Liver (tissue), 9 donors: ENCODE data around the gene S1PR1. TPM values are rescaled to one million over a fixed set of nuclear protein-coding genes. Genes with fewer than 3 reads are reported as not detected.
"Not testable (repeated sequence)": the region's sequence is repeated elsewhere in the genome, so short reads cannot be mapped to it uniquely, and the experiment has no call there.

Experiments
- DNase-seq: peaks from one replicate; pipeline ENCODE4 v3.0.0-alpha.2; 2017; ENCODE audit warnings: low spot score
- H3K27ac ChIP-seq, 2 donors: one replicate each; pipeline ENCODE4 v1.7.0; 2013; ENCODE audit warnings: inconsistent platforms in 2 of 2, low read length in 2 of 2, control low read depth in 1 of 2, low read depth in 1 of 2, mild to moderate bottlenecking in 1 of 2
- H3K27me3 ChIP-seq, 4 donors: one replicate each; pipeline versions ENCODE4 v1.6.1 to v1.7.0; 2013; ENCODE audit warnings: low read length in 3 of 4, inconsistent platforms in 1 of 4, mild to moderate bottlenecking in 1 of 4, moderate library complexity in 1 of 4; ENCODE audit not compliant: control insufficient read depth in 4 of 4, insufficient read depth in 4 of 4
- H3K36me3 ChIP-seq, 4 donors: one replicate each; pipeline versions ENCODE4 v1.6.1 to v1.7.0; 2013; ENCODE audit warnings: low read length in 3 of 4, mild to moderate bottlenecking in 3 of 4, low read depth in 1 of 4, moderate library complexity in 1 of 4; ENCODE audit not compliant: control insufficient read depth in 4 of 4, insufficient read depth in 3 of 4
- H3K4me1 ChIP-seq, 4 donors: one replicate each; pipeline versions ENCODE4 v1.6.1 to v1.7.0; 2013; ENCODE audit warnings: low read length in 3 of 4, mild to moderate bottlenecking in 3 of 4, moderate library complexity in 1 of 4; ENCODE audit not compliant: control insufficient read depth in 4 of 4, insufficient read depth in 4 of 4
- H3K4me3 ChIP-seq, 3 donors: one replicate each; pipeline versions ENCODE4 v1.6.1 to v1.7.0; 2013; ENCODE audit warnings: low read length in 3 of 3, control low read depth in 1 of 3, low read depth in 1 of 3, mild to moderate bottlenecking in 1 of 3
- H3K9ac ChIP-seq, 2 donors: one replicate each; pipeline ENCODE4 v1.7.0; 2013; ENCODE audit warnings: low read length in 2 of 2, mild to moderate bottlenecking in 2 of 2, moderate library complexity in 2 of 2, control low read depth in 1 of 2, low read depth in 1 of 2
- H3K9me3 ChIP-seq, 4 donors: one replicate each; pipeline versions ENCODE4 v1.6.1 to v1.7.0; 2013; ENCODE audit warnings: low read length in 3 of 4; ENCODE audit not compliant: control insufficient read depth in 4 of 4
- EGR1 ChIP-seq, 2 donors: IDR thresholded peaks; 2 replicates each; pipeline ENCODE4 v1.6.1; 2016 to 2018; ENCODE audit warnings: antibody characterized with exemption in 2 of 2, low read depth in 2 of 2
- HNF4A ChIP-seq, 2 donors: conservative IDR thresholded peaks; 2 replicates each; pipeline ENCODE4 v1.6.1; 2016; ENCODE audit warnings: antibody characterized with exemption in 2 of 2, mild to moderate bottlenecking in 2 of 2
- HNF4G ChIP-seq: IDR thresholded peaks from 2 replicates; pipeline ENCODE4 v1.6.1; 2016; ENCODE audit warnings: antibody characterized with exemption
- JUND ChIP-seq, 2 donors: IDR thresholded peaks; 2 replicates each; pipeline ENCODE4 v1.6.1; 2016; ENCODE audit warnings: antibody characterized with exemption in 2 of 2
- NR2F2 ChIP-seq: IDR thresholded peaks from 2 replicates; pipeline ENCODE4 v1.6.1; 2016; ENCODE audit warnings: antibody characterized with exemption
- RAD21 ChIP-seq, 2 donors: IDR thresholded peaks; 2 replicates each; pipeline ENCODE4 v1.6.1; 2016; ENCODE audit warnings: antibody characterized with exemption in 2 of 2, mild to moderate bottlenecking in 2 of 2
- REST ChIP-seq: IDR thresholded peaks from 2 replicates; pipeline ENCODE4 v1.6.1; 2016; ENCODE audit warnings: antibody characterized with exemption, mild to moderate bottlenecking
- RXRA ChIP-seq, 2 donors: IDR thresholded peaks; 2 replicates each; pipeline ENCODE4 v1.6.1; 2017 to 2018; ENCODE audit warnings: antibody characterized with exemption in 2 of 2, mild to moderate bottlenecking in 1 of 2
- SP1 ChIP-seq: IDR thresholded peaks from 2 replicates; pipeline ENCODE4 v1.6.1; 2018; ENCODE audit warnings: antibody characterized with exemption, mild to moderate bottlenecking
- TAF1 ChIP-seq: conservative IDR thresholded peaks from 2 replicates; pipeline ENCODE4 v1.6.1; 2016; ENCODE audit warnings: antibody characterized with exemption, mild to moderate bottlenecking
- YY1 ChIP-seq: IDR thresholded peaks from 2 replicates; pipeline ENCODE4 v1.6.1; 2016; ENCODE audit warnings: antibody characterized with exemption, mild to moderate bottlenecking
- WGBS: extraction: QIAGEN DNeasy Blood & Tissue Kit; methylation state at CpG from one replicate; pipeline ENCODE4 v1.1.7; 2013; 5-methylcytosine and 5-hydroxymethylcytosine counted together
- polyA plus RNA-seq, 2 donors: library from polyadenylated mRNA; stranded (reverse) in 1 of 2; unstranded in 1 of 2; fragments of 200-250 nt in 1 of 2; fragments of >200 nt in 1 of 2; fragmentation: Nextera tagmentation in 1 of 2; extraction: Ambion mirVana in 1 of 2; gene quantifications; one replicate each; pipeline versions ENCODE4 v1.2.1 to v1.2.3, GENCODE V29; 2013 to 2015
- total RNA-seq, 2 donors: library from RNA; depleted of rRNA; stranded (reverse); fragments of >200 nt; gene quantifications; one replicate each; pipeline ENCODE4 v1.2.3, GENCODE V29; 2014
- TF ChIP-seq, protein P1 (sequence below): fragments of 150-350 bp; IDR thresholded peaks from 2 replicates; pipeline ENCODE4 v1.5.1; 2017; ENCODE audit warnings: improper control_type of control experiment, low read depth, low read length; ENCODE audit not compliant: missing input control
- TF ChIP-seq, protein P2 (sequence below): IDR thresholded peaks from 2 replicates; pipeline ENCODE4 v1.6.1; 2016; ENCODE audit warnings: antibody characterized with exemption
- TF ChIP-seq, protein P3 (sequence below): IDR thresholded peaks from 2 replicates; pipeline ENCODE4 v1.6.1; 2016; ENCODE audit warnings: antibody characterized with exemption
- TF ChIP-seq, protein P4 (sequence below): IDR thresholded peaks from 2 replicates; pipeline ENCODE4 v1.6.1; 2016; ENCODE audit warnings: antibody characterized with exemption
- donor health status: healthy.
- donor health status: healthy.
- donor health status: healthy.
- donor health status: healthy.
- donor health status: healthy.

S1PR1 gene
- total and polyA plus RNA-seq, 4 donors: 7.8 to 13.9 (median 11.1) TPM

GRCh38 chr1:101217148-101217547, 19.7 kb upstream of the S1PR1 start:
- H3K36me3 ChIP-seq: no peaks in the 10 kb centered on the region
- no peak overlapping the region for H3K4me3 ChIP-seq
- no peak for DNase-seq
- H3K9ac ChIP-seq: no peak overlapping the region
- no peaks in the 10 kb centered on the region for H3K27me3 ChIP-seq
- H3K4me1 ChIP-seq: peaks cover 4 to 17% (median 13%) of the 10 kb centered on the region in 4 donors
- 86% methylated on average over 3 of the region's 3 CpGs for WGBS
- H3K27ac ChIP-seq: no peak overlapping the region
- H3K9me3 ChIP-seq: no peaks in the 10 kb centered on the region
- TF ChIP-seq YY1 (no peak), RXRA (IDR thresholded peaks at IDR 0.05) (no peak)
- TF ChIP-seq, protein P1, sequence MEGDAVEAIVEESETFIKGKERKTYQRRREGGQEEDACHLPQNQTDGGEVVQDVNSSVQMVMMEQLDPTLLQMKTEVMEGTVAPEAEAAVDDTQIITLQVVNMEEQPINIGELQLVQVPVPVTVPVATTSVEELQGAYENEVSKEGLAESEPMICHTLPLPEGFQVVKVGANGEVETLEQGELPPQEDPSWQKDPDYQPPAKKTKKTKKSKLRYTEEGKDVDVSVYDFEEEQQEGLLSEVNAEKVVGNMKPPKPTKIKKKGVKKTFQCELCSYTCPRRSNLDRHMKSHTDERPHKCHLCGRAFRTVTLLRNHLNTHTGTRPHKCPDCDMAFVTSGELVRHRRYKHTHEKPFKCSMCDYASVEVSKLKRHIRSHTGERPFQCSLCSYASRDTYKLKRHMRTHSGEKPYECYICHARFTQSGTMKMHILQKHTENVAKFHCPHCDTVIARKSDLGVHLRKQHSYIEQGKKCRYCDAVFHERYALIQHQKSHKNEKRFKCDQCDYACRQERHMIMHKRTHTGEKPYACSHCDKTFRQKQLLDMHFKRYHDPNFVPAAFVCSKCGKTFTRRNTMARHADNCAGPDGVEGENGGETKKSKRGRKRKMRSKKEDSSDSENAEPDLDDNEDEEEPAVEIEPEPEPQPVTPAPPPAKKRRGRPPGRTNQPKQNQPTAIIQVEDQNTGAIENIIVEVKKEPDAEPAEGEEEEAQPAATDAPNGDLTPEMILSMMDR: no peak

DNA sequence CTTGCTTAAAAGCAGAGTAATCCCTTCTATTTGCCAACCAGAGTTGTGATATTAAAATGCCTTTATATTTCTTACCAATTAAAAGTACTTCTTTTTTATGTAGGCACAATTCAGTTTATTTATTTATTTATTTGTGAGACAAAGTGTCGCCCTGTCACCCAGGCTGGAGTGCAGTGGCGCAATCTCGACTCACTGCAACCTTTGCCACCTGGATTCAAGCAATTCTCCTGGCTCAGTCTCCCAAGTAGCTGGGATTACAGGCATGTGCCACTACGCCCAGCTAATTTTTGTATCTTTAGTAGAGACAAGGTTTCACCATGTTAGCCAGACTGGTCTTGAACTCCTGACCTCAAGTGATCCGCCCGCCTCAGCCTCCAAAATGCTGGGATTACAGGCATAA, 17.9 kb upstream of the S1PR1 start:
- not testable (repeated sequence) for H3K27me3 ChIP-seq, H3K36me3 ChIP-seq, H3K9me3 ChIP-seq, H3K9ac ChIP-seq, H3K4me3 ChIP-seq, DNase-seq
- Histone ChIP-seq H3K4me1 (peaks cover 4 to 17% (median 13%) of the 10 kb centered on the region in 4 donors), H3K27ac (peak overlapping the region in 1 of 2 donors; percentile 62)
- TF ChIP-seq YY1 (peak; percentile 19), RXRA (IDR thresholded peaks at IDR 0.05) (peak; percentile 59 to 72), JUND (IDR thresholded peaks at IDR 0.05) (peak in 1 of 2 donors; percentile 63), SP1 (peak; percentile 66), HNF4A (conservative IDR thresholded peaks at IDR 0.05) (peak; percentile 75 to 80), HNF4G (peak; percentile 11), RAD21 (IDR thresholded peaks at IDR 0.05) (peak; percentile 28 to 29)
- TF ChIP-seq, protein P2, sequence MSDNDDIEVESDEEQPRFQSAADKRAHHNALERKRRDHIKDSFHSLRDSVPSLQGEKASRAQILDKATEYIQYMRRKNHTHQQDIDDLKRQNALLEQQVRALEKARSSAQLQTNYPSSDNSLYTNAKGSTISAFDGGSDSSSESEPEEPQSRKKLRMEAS: peak; percentile 14
- 34% methylated on average over 6 of the region's 6 CpGs for WGBS

DNA sequence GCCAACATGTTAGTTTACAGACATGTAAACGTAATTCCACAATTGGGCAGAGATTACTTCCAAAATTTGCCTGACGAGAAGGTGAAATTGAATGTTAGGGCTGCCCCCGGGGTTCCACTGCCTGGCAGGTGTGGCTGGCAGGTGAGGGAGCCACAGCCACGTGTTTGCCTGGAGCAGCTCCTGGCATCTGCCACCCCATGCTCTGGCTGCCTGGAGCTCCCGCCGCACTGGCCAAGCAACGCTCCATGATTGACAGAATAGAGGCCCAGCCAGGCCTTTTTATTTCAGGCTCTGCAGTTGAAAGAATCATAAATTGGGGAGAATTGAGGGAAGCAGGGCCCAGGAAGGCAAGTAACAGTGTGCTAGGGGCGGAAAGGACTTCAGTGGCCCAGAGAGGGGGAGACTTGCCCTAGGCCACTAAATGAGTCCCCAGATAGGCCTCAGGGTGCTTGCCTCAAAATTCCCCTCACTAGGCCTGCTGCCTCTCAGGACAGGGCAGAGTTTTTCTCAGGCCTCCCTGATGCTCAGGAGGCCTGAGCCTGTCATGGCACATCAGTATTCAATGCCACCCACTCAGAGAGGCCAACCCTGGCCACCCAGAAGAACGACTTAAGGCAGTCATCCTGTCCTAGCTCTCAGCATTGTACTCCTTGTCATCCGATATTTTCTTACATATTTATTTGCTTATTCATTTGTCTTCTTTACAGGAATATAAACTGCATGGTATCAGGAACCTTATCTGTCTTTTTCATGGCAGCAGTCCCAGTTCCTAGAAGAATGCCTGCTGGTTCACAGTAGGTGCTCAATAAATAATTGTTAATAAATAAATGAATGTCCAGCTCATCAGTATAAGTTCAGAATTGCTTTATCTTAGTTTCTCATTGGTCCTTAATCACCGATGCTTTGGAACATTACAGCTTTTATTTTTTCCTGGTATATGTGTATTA, 16.6 kb upstream of the S1PR1 start:
- DNase-seq: no peak
- H3K27me3 ChIP-seq: no peaks in the 10 kb centered on the region

GRCh38 chr1:101220906-101221305, 15.9 kb upstream of the S1PR1 start:
- Histone ChIP-seq H3K9ac (no peak overlapping the region), H3K4me3 (no peak overlapping the region), H3K9me3 (no peaks in the 10 kb centered on the region), H3K36me3 (no peaks in the 10 kb centered on the region), H3K4me1 (peaks cover 4 to 17% (median 13%) of the 10 kb centered on the region in 4 donors), H3K27ac (no peak overlapping the region), H3K27me3 (no peaks in the 10 kb centered on the region)
- WGBS: 92% methylated on average over 4 of the region's 4 CpGs
- no peak for DNase-seq
- TF ChIP-seq RAD21 (IDR thresholded peaks at IDR 0.05) (no peak), SP1 (no peak), TAF1 (no peak), NR2F2 (no peak), REST (no peak)
- TF ChIP-seq, protein P3, sequence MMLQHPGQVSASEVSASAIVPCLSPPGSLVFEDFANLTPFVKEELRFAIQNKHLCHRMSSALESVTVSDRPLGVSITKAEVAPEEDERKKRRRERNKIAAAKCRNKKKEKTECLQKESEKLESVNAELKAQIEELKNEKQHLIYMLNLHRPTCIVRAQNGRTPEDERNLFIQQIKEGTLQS: no peak
- TF ChIP-seq, protein P4, sequence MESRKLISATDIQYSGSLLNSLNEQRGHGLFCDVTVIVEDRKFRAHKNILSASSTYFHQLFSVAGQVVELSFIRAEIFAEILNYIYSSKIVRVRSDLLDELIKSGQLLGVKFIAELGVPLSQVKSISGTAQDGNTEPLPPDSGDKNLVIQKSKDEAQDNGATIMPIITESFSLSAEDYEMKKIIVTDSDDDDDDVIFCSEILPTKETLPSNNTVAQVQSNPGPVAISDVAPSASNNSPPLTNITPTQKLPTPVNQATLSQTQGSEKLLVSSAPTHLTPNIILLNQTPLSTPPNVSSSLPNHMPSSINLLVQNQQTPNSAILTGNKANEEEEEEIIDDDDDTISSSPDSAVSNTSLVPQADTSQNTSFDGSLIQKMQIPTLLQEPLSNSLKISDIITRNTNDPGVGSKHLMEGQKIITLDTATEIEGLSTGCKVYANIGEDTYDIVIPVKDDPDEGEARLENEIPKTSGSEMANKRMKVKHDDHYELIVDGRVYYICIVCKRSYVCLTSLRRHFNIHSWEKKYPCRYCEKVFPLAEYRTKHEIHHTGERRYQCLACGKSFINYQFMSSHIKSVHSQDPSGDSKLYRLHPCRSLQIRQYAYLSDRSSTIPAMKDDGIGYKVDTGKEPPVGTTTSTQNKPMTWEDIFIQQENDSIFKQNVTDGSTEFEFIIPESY: no peak

More for the DNA sequence above, 16.6 kb upstream of the S1PR1 start:
- WGBS: 58% methylated on average over 11 of the region's 11 CpGs
- peaks cover 4 to 17% (median 13%) of the 10 kb centered on the region in 4 donors for H3K4me1 ChIP-seq
- H3K9ac ChIP-seq: peak overlapping the region in 1 of 2 donors; percentile 37
- peak overlapping the region; percentile 0 to 66 for H3K27ac ChIP-seq
- H3K4me3 ChIP-seq: no peak overlapping the region
- no peaks in the 10 kb centered on the region for H3K9me3 ChIP-seq
- TF ChIP-seq EGR1 (IDR thresholded peaks at IDR 0.05; ENCODE audit: low read depth in 2 of 2) (no peak), RXRA (IDR thresholded peaks at IDR 0.05) (peak in 1 of 2 donors; percentile 11)
- H3K36me3 ChIP-seq: no peaks in the 10 kb centered on the region
